ENCODE data around the gene KIFC3.
"Not testable (repeated sequence)": the region's sequence is repeated elsewhere in the genome, so short reads cannot be mapped to it uniquely, and the experiment has no call there.

KIFC3 gene

GRCh38 chr16:57838161-57838560, 35.9 kb upstream of the KIFC3 start:
- no peaks in the 10 kb centered on the region for H3K9me3 ChIP-seq (ENCODE audit: control insufficient read depth, insufficient read depth, low read length)
- DNase-seq (ENCODE audit: low read depth, low spot score), result no peak
- no peak overlapping the region for H3K27ac ChIP-seq (ENCODE audit: low read length)
- peaks cover 6% of the 10 kb centered on the region for H3K4me1 ChIP-seq (ENCODE audit: control insufficient read depth, insufficient read depth, low read length)
- no peaks in the 10 kb centered on the region for H3K36me3 ChIP-seq (ENCODE audit: control insufficient read depth, insufficient read depth, low read length)
- H3K27me3 ChIP-seq (ENCODE audit: control insufficient read depth, insufficient read depth, low read length), result no peaks in the 10 kb centered on the region
- no CpG with 5 or more reads among the region's 13 CpGs for WGBS (ENCODE audit: insufficient coverage, insufficient read length)
- H3K4me3 ChIP-seq (ENCODE audit: low read length), result no peak overlapping the region

- Histone ChIP-seq H3K9me3 (ENCODE audit: control insufficient read depth, insufficient read depth, low read length) (no peaks in the 10 kb centered on the region), H3K4me1 (ENCODE audit: control insufficient read depth, insufficient read depth, low read length) (peaks cover 6% of the 10 kb centered on the region), H3K27me3 (ENCODE audit: control insufficient read depth, insufficient read depth, low read length) (no peaks in the 10 kb centered on the region), H3K4me3 (ENCODE audit: low read length) (no peak overlapping the region), H3K27ac (ENCODE audit: low read length) (no peak overlapping the region), H3K36me3 (ENCODE audit: control insufficient read depth, insufficient read depth, low read length) (no peaks in the 10 kb centered on the region)
- no CpG with 5 or more reads among the region's 10 CpGs for WGBS (ENCODE audit: insufficient coverage, insufficient read length)
- no peak for DNase-seq (ENCODE audit: low read depth, low spot score)
Measured at GRCh38 chr16:57837305-57838125, 35.2 kb upstream of the KIFC3 start.

- WGBS (ENCODE audit: insufficient coverage, insufficient read length), result no CpG with 5 or more reads among the region's 4 CpGs
- H3K4me3 ChIP-seq (ENCODE audit: low read length); H3K4me1 ChIP-seq (ENCODE audit: control insufficient read depth, insufficient read depth, low read length); H3K27me3 ChIP-seq (ENCODE audit: control insufficient read depth, insufficient read depth, low read length); H3K27ac ChIP-seq (ENCODE audit: low read length); H3K9me3 ChIP-seq (ENCODE audit: control insufficient read depth, insufficient read depth, low read length); H3K36me3 ChIP-seq (ENCODE audit: control insufficient read depth, insufficient read depth, low read length); DNase-seq (ENCODE audit: low read depth, low spot score): not testable (repeated sequence)
Measured at GRCh38 chr16:57835439-57835838, 33.1 kb upstream of the KIFC3 start.

GRCh38 chr16:57834936-57835335, 32.6 kb upstream of the KIFC3 start:
- Histone ChIP-seq H3K4me1 (ENCODE audit: control insufficient read depth, insufficient read depth, low read length) (peaks cover 5% of the 10 kb centered on the region), H3K27ac (ENCODE audit: low read length) (no peak overlapping the region), H3K27me3 (ENCODE audit: control insufficient read depth, insufficient read depth, low read length) (no peaks in the 10 kb centered on the region), H3K4me3 (ENCODE audit: low read length) (no peak overlapping the region), H3K36me3 (ENCODE audit: control insufficient read depth, insufficient read depth, low read length) (no peaks in the 10 kb centered on the region), H3K9me3 (ENCODE audit: control insufficient read depth, insufficient read depth, low read length) (no peaks in the 10 kb centered on the region)
- WGBS (ENCODE audit: insufficient coverage, insufficient read length), result no CpG with 5 or more reads among the region's 5 CpGs
- no peak for DNase-seq (ENCODE audit: low read depth, low spot score)

- no peak for DNase-seq (ENCODE audit: low read depth, low spot score)
- H3K4me1 ChIP-seq (ENCODE audit: control insufficient read depth, insufficient read depth, low read length), result peaks cover 2% of the 10 kb centered on the region
Measured at GRCh38 chr16:57830890-57831484, 28.7 kb upstream of the KIFC3 start.

GRCh38 chr16:57829969-57830360, 27.7 kb upstream of the KIFC3 start:
- no peak overlapping the region for H3K27ac ChIP-seq (ENCODE audit: low read length)
- H3K36me3 ChIP-seq (ENCODE audit: control insufficient read depth, insufficient read depth, low read length), result no peaks in the 10 kb centered on the region
- peaks cover 2% of the 10 kb centered on the region for H3K4me1 ChIP-seq (ENCODE audit: control insufficient read depth, insufficient read depth, low read length)
- no peak for DNase-seq (ENCODE audit: low read depth, low spot score)
- H3K27me3 ChIP-seq (ENCODE audit: control insufficient read depth, insufficient read depth, low read length), result no peaks in the 10 kb centered on the region
- no peaks in the 10 kb centered on the region for H3K9me3 ChIP-seq (ENCODE audit: control insufficient read depth, insufficient read depth, low read length)
- H3K4me3 ChIP-seq (ENCODE audit: low read length), result no peak overlapping the region
- no CpG with 5 or more reads among the region's 3 CpGs for WGBS (ENCODE audit: insufficient coverage, insufficient read length)

More at GRCh38 chr16:57830890-57831484, 28.7 kb upstream of the KIFC3 start:
- Histone ChIP-seq H3K9me3 (ENCODE audit: control insufficient read depth, insufficient read depth, low read length) (no peaks in the 10 kb centered on the region), H3K36me3 (ENCODE audit: control insufficient read depth, insufficient read depth, low read length) (no peaks in the 10 kb centered on the region), H3K27ac (ENCODE audit: low read length) (no peak overlapping the region), H3K27me3 (ENCODE audit: control insufficient read depth, insufficient read depth, low read length) (no peaks in the 10 kb centered on the region), H3K4me3 (ENCODE audit: low read length) (no peak overlapping the region)
- WGBS (ENCODE audit: insufficient coverage, insufficient read length), result no CpG with 5 or more reads among the region's 10 CpGs

- no peak for DNase-seq (ENCODE audit: low read depth, low spot score)
- no peak overlapping the region for H3K4me3 ChIP-seq (ENCODE audit: low read length)
Measured at GRCh38 chr16:57828272-57829161, 26.2 kb upstream of the KIFC3 start.

GRCh38 chr16:57826706-57827625, 24.7 kb upstream of the KIFC3 start:
- H3K27ac ChIP-seq (ENCODE audit: low read length), result no peak overlapping the region
- no peak overlapping the region for H3K4me3 ChIP-seq (ENCODE audit: low read length)
- no peak for DNase-seq (ENCODE audit: low read depth, low spot score)
- no peaks in the 10 kb centered on the region for H3K36me3 ChIP-seq (ENCODE audit: control insufficient read depth, insufficient read depth, low read length)
- H3K27me3 ChIP-seq (ENCODE audit: control insufficient read depth, insufficient read depth, low read length), result no peaks in the 10 kb centered on the region
- WGBS (ENCODE audit: insufficient coverage, insufficient read length), result no CpG with 5 or more reads among the region's 22 CpGs
- no peaks in the 10 kb centered on the region for H3K9me3 ChIP-seq (ENCODE audit: control insufficient read depth, insufficient read depth, low read length)
- H3K4me1 ChIP-seq (ENCODE audit: control insufficient read depth, insufficient read depth, low read length), result peaks cover 3% of the 10 kb centered on the region

More at GRCh38 chr16:57828272-57829161, 26.2 kb upstream of the KIFC3 start:
- Histone ChIP-seq H3K9me3 (ENCODE audit: control insufficient read depth, insufficient read depth, low read length) (no peaks in the 10 kb centered on the region), H3K4me1 (ENCODE audit: control insufficient read depth, insufficient read depth, low read length) (peaks cover 3% of the 10 kb centered on the region), H3K36me3 (ENCODE audit: control insufficient read depth, insufficient read depth, low read length) (no peaks in the 10 kb centered on the region), H3K27ac (ENCODE audit: low read length) (no peak overlapping the region), H3K27me3 (ENCODE audit: control insufficient read depth, insufficient read depth, low read length) (no peaks in the 10 kb centered on the region)
- WGBS (ENCODE audit: insufficient coverage, insufficient read length), result no CpG with 5 or more reads among the region's 13 CpGs

- Histone ChIP-seq H3K36me3 (ENCODE audit: control insufficient read depth, insufficient read depth, low read length) (no peaks in the 10 kb centered on the region), H3K27ac (ENCODE audit: low read length) (no peak overlapping the region), H3K9me3 (ENCODE audit: control insufficient read depth, insufficient read depth, low read length) (no peaks in the 10 kb centered on the region), H3K4me3 (ENCODE audit: low read length) (no peak overlapping the region), H3K4me1 (ENCODE audit: control insufficient read depth, insufficient read depth, low read length) (peaks cover 3% of the 10 kb centered on the region), H3K27me3 (ENCODE audit: control insufficient read depth, insufficient read depth, low read length) (no peaks in the 10 kb centered on the region)
- DNase-seq (ENCODE audit: low read depth, low spot score), result no peak
- WGBS (ENCODE audit: insufficient coverage, insufficient read length), result no CpG with 5 or more reads among the region's 4 CpGs
Measured at GRCh38 chr16:57826052-57826451, 23.8 kb upstream of the KIFC3 start.
